ENCODE measurements around the gene CCDC85A.

CCDC85A gene

GRCh38 chr2:56195563-56195962 is 11.8 kb downstream of the CCDC85A start:
- no peak for DNase-seq

GRCh38 chr2:56197816-56198215 is 14.0 kb downstream of the CCDC85A start:
- no peak for DNase-seq

GRCh38 chr2:56198936-56199335 is 15.1 kb downstream of the CCDC85A start:
- no peak for DNase-seq

GRCh38 chr2:56199492-56199891 is 15.7 kb downstream of the CCDC85A start:
- DNase-seq = no peak

GRCh38 chr2:56202381-56203121 is 18.8 kb downstream of the CCDC85A start:
- DNase-seq = no peak

GRCh38 chr2:56204556-56204955 is 20.8 kb downstream of the CCDC85A start:
- DNase-seq = no peak

GRCh38 chr2:56206250-56206649 is 22.5 kb downstream of the CCDC85A start:
- DNase-seq = no peak

- no peak for DNase-seq
These were observed 24.0 kb downstream of the CCDC85A start for GRCh38 chr2:56207760-56208159.

- DNase-seq = no peak
These were observed 24.6 kb downstream of the CCDC85A start for GRCh38 chr2:56208380-56208779.

GRCh38 chr2:56209701-56210100 is 25.9 kb downstream of the CCDC85A start:
- DNase-seq = no peak

GRCh38 chr2:56210291-56210690 is 26.5 kb downstream of the CCDC85A start:
- no peak for DNase-seq

GRCh38 chr2:56211048-56211447 is 27.3 kb downstream of the CCDC85A start:
- no peak for DNase-seq

- DNase-seq = no peak
These were observed 32.1 kb downstream of the CCDC85A start for GRCh38 chr2:56215911-56216310.

- no peak for DNase-seq
These were observed 33.3 kb downstream of the CCDC85A start for GRCh38 chr2:56217106-56217505.

GRCh38 chr2:56222481-56222880 is 38.7 kb downstream of the CCDC85A start:
- no peak for DNase-seq

- no peak for DNase-seq
These were observed 40.5 kb downstream of the CCDC85A start for GRCh38 chr2:56224316-56224715.

- no peak for DNase-seq
These were observed 44.0 kb downstream of the CCDC85A start for GRCh38 chr2:56227811-56228210.

GRCh38 chr2:56229397-56230060 is 45.7 kb downstream of the CCDC85A start:
- DNase-seq = no peak

GRCh38 chr2:56230156-56230555 is 46.4 kb downstream of the CCDC85A start:
- DNase-seq = no peak

GRCh38 chr2:56231361-56231760 is 47.6 kb downstream of the CCDC85A start:
- DNase-seq = no peak

- no peak for DNase-seq
These were observed 49.1 kb downstream of the CCDC85A start for GRCh38 chr2:56232912-56233311.

GRCh38 chr2:56234241-56234640 is 50.5 kb downstream of the CCDC85A start:
- DNase-seq = no peak

GRCh38 chr2:56239030-56239429 is 55.2 kb downstream of the CCDC85A start:
- no peak for DNase-seq

- no peak for DNase-seq
These were observed 55.6 kb downstream of the CCDC85A start for GRCh38 chr2:56239437-56239836.

GRCh38 chr2:56240210-56240609 is 56.4 kb downstream of the CCDC85A start:
- no peak for DNase-seq
